ENCODE data around the gene DLL1.

- TF ChIP-seq, protein P1, sequence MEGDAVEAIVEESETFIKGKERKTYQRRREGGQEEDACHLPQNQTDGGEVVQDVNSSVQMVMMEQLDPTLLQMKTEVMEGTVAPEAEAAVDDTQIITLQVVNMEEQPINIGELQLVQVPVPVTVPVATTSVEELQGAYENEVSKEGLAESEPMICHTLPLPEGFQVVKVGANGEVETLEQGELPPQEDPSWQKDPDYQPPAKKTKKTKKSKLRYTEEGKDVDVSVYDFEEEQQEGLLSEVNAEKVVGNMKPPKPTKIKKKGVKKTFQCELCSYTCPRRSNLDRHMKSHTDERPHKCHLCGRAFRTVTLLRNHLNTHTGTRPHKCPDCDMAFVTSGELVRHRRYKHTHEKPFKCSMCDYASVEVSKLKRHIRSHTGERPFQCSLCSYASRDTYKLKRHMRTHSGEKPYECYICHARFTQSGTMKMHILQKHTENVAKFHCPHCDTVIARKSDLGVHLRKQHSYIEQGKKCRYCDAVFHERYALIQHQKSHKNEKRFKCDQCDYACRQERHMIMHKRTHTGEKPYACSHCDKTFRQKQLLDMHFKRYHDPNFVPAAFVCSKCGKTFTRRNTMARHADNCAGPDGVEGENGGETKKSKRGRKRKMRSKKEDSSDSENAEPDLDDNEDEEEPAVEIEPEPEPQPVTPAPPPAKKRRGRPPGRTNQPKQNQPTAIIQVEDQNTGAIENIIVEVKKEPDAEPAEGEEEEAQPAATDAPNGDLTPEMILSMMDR (IDR thresholded peaks at IDR 0.05) = peak in 4 of 6 experiments; percentile 14 to 32 (median 20)
- TF ChIP-seq POLR2A (IDR thresholded peaks at IDR 0.05) = no peak
These were observed 1.7 kb upstream of the DLL1 start for GRCh38 chr6:170292407-170293158.
